HepG2 (cell line): ENCODE measurements around the gene CBLN3. TPM values are rescaled to one million over a fixed set of nuclear protein-coding genes. Genes with fewer than 3 reads are reported as not detected.

ENCODE experiments used
- BCL6 ChIP-seq: IDR thresholded peaks from 2 replicates; pipeline ENCODE4 v1.6.1; 2016; ENCODE audit warnings: missing genetic modification reagents, missing compliant biosample characterization
- CBX2 ChIP-seq, 2 experiments: fragments of 200-600 bp in 1 of 2; sonication (generic); formaldehyde crosslinking in 1 of 2; IDR thresholded peaks; 2 replicates each; pipeline versions ENCODE4 v1.7.0 to v1.8.1; 2018 to 2022; ENCODE audit warnings: low read depth in 2 of 2, low read length in 1 of 2, mild to moderate bottlenecking in 1 of 2, missing genetic modification reagents in 1 of 2
- ZNF138 ChIP-seq: sonication (generic); formaldehyde crosslinking; IDR thresholded peaks from 2 replicates; pipeline ENCODE4 v1.5.0; 2020; ENCODE audit warnings: mild to moderate bottlenecking, low read depth, missing genetic modification reagents
- ZNF318 ChIP-seq: sonication (generic); formaldehyde crosslinking; IDR thresholded peaks from 2 replicates; pipeline ENCODE4 v1.4.0; 2020; ENCODE audit warnings: mild to moderate bottlenecking, missing genetic modification reagents
- ZNF512 ChIP-seq: sonication (generic); formaldehyde crosslinking; IDR thresholded peaks from 2 replicates; pipeline ENCODE4 v1.4.0; 2020; ENCODE audit warnings: mild to moderate bottlenecking, missing genetic modification reagents
- ZNF672 ChIP-seq: sonication (generic); formaldehyde crosslinking; IDR thresholded peaks from 2 replicates; pipeline ENCODE4 v1.8.1; 2022; ENCODE audit warnings: missing genetic modification reagents
- ZSCAN31 ChIP-seq: sonication (generic); formaldehyde crosslinking; IDR thresholded peaks from 2 replicates; pipeline ENCODE4 v1.5.0; 2020; ENCODE audit warnings: low read depth, mild to moderate bottlenecking, missing genetic modification reagents
- polyA plus RNA-seq, 8 experiments: library from polyadenylated mRNA; depleted of rRNA in 3 of 8; stranded (reverse) in 7 of 8; unstranded in 1 of 8; fragments of >200 nt; fragmentation: Illumina TruSeq in 4 of 8; extraction: Trizol in 4 of 8; gene quantifications; 2 replicates each; pipeline versions ENCODE4 v1.2.1 to v1.2.3, GENCODE V29; 2011 to 2016; ENCODE audit warnings: low read depth in 4 of 8, missing spikeins in 1 of 8, mixed read lengths in 1 of 8; ENCODE audit not compliant: insufficient read depth in 1 of 8
- total RNA-seq, 5 experiments: library from RNA; depleted of rRNA; stranded (reverse); fragments of >200 nt; fragmentation: Illumina TruSeq; extraction: Trizol; gene quantifications; 2 replicates each; pipeline ENCODE4 v1.2.3, GENCODE V29; 2016; ENCODE audit warnings: low read depth in 1 of 5
- TF ChIP-seq, protein P1 (sequence below): sonication (generic); formaldehyde crosslinking; IDR thresholded peaks from 2 replicates; pipeline ENCODE4 v1.4.0; 2020; ENCODE audit warnings: mild to moderate bottlenecking, missing genetic modification reagents
- TF ChIP-seq, protein P2 (sequence below): sonication (generic); formaldehyde crosslinking; IDR thresholded peaks from 2 replicates; pipeline ENCODE4 v1.4.0; 2020; ENCODE audit warnings: missing genetic modification reagents
- TF ChIP-seq, protein P3 (sequence below): sonication (generic); formaldehyde crosslinking; IDR thresholded peaks from 2 replicates; pipeline ENCODE4 v1.5.0; 2020; ENCODE audit warnings: mild to moderate bottlenecking, missing genetic modification reagents, moderate library complexity
- TF ChIP-seq, protein P4 (sequence below): sonication (generic); formaldehyde crosslinking; IDR thresholded peaks from 2 replicates; pipeline ENCODE4 v1.4.0; 2020; ENCODE audit warnings: missing genetic modification reagents

CBLN3 gene
- total and polyA plus RNA-seq, 2 of the 13 experiments (the other 11 are each of a cell fraction or from before 2014, with no cell fraction given), result 0.66 to 0.98 TPM

DNA sequence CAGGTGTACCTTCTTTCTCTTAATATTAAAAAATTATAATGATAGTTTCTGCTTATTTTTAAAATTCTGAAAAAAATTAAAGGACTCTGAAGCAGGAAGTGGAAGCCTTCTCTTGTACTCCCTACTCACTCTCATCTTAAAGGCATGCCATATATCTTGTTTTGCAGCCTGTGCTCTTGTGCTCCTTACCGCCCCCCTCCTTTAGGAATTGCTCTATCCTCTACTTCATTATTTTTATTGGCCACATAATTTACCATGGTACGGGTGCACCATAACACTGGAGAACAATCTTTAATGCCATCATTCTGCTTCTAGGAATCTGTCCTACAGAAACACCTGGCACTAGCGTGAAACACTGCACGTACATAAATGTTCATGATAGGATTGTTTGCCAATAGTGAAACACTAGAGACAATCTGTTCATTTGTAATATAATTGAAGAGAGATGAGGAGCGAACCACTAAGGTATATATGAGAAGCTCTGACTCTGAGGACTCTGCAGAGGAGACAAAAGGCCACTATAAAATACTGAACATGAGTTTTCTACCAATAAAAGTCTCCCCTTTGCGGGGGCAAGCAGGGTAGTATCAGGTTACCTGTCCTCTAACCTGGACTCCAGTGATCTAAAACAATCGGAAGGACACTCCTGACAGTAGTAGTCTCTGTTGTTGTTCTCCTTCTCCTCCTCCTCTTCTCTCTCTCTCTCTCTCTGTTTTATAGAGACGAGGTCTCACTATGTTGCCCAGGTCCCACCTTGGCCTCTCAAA is 37.0 kb downstream of the CBLN3 start (continued):
- TF ChIP-seq ZNF318 (CRISPR knock-in tag) (no peak), BCL6 (0 out of 2 replicates have a peak, but pooled peaks have one; percentile 6), ZSCAN31 (CRISPR knock-in tag) (no peak), ZNF672 (CRISPR knock-in tag) (no peak), ZNF512 (CRISPR knock-in tag) (no peak), CBX2 (IDR thresholded peaks at IDR 0.05; ENCODE audit: low read depth, low read length) (no peak), CBX2 (CRISPR knock-in tag; IDR thresholded peaks at IDR 0.05; ENCODE audit: low read depth) (no peak), ZNF138 (CRISPR knock-in tag) (no peak)
- TF ChIP-seq, protein P1, sequence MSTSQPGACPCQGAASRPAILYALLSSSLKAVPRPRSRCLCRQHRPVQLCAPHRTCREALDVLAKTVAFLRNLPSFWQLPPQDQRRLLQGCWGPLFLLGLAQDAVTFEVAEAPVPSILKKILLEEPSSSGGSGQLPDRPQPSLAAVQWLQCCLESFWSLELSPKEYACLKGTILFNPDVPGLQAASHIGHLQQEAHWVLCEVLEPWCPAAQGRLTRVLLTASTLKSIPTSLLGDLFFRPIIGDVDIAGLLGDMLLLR, result no peak
- TF ChIP-seq, protein P2, sequence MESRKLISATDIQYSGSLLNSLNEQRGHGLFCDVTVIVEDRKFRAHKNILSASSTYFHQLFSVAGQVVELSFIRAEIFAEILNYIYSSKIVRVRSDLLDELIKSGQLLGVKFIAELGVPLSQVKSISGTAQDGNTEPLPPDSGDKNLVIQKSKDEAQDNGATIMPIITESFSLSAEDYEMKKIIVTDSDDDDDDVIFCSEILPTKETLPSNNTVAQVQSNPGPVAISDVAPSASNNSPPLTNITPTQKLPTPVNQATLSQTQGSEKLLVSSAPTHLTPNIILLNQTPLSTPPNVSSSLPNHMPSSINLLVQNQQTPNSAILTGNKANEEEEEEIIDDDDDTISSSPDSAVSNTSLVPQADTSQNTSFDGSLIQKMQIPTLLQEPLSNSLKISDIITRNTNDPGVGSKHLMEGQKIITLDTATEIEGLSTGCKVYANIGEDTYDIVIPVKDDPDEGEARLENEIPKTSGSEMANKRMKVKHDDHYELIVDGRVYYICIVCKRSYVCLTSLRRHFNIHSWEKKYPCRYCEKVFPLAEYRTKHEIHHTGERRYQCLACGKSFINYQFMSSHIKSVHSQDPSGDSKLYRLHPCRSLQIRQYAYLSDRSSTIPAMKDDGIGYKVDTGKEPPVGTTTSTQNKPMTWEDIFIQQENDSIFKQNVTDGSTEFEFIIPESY (CRISPR knock-in tag), result no peak
- TF ChIP-seq, protein P3, sequence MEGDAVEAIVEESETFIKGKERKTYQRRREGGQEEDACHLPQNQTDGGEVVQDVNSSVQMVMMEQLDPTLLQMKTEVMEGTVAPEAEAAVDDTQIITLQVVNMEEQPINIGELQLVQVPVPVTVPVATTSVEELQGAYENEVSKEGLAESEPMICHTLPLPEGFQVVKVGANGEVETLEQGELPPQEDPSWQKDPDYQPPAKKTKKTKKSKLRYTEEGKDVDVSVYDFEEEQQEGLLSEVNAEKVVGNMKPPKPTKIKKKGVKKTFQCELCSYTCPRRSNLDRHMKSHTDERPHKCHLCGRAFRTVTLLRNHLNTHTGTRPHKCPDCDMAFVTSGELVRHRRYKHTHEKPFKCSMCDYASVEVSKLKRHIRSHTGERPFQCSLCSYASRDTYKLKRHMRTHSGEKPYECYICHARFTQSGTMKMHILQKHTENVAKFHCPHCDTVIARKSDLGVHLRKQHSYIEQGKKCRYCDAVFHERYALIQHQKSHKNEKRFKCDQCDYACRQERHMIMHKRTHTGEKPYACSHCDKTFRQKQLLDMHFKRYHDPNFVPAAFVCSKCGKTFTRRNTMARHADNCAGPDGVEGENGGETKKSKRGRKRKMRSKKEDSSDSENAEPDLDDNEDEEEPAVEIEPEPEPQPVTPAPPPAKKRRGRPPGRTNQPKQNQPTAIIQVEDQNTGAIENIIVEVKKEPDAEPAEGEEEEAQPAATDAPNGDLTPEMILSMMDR (CRISPR knock-in tag), result 0 out of 2 replicates have a peak, but pooled peaks have one; percentile 11
- TF ChIP-seq, protein P4, sequence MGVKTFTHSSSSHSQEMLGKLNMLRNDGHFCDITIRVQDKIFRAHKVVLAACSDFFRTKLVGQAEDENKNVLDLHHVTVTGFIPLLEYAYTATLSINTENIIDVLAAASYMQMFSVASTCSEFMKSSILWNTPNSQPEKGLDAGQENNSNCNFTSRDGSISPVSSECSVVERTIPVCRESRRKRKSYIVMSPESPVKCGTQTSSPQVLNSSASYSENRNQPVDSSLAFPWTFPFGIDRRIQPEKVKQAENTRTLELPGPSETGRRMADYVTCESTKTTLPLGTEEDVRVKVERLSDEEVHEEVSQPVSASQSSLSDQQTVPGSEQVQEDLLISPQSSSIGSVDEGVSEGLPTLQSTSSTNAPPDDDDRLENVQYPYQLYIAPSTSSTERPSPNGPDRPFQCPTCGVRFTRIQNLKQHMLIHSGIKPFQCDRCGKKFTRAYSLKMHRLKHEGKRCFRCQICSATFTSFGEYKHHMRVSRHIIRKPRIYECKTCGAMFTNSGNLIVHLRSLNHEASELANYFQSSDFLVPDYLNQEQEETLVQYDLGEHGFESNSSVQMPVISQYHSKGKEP (CRISPR knock-in tag), result no peak
